Upper lobe of left lung (tissue), 4 donors: ENCODE data around the gene TTC4.

Experiments used
- CTCF ChIP-seq, 6 experiments: fragments of 450-650 bp in 4 of 6; fragments of 200-600 bp in 2 of 6; sonication (generic) in 2 of 6; IDR thresholded peaks; one replicate each; pipeline ENCODE4 v1.5.1; 2016 to 2019; ENCODE audit warnings: antibody characterized with exemption in 6 of 6
- EP300 ChIP-seq, 4 donors: sonication (generic); formaldehyde crosslinking; IDR thresholded peaks; one replicate each; pipeline ENCODE4 v1.5.1; 2017; ENCODE audit warnings: antibody characterized with exemption in 4 of 4, control low read depth in 2 of 4
- POLR2AphosphoS5 ChIP-seq, 2 donors: sonication (generic); formaldehyde crosslinking; IDR thresholded peaks; one replicate each; pipeline ENCODE4 v1.5.1; 2017; ENCODE audit warnings: antibody characterized with exemption in 2 of 2

DNA sequence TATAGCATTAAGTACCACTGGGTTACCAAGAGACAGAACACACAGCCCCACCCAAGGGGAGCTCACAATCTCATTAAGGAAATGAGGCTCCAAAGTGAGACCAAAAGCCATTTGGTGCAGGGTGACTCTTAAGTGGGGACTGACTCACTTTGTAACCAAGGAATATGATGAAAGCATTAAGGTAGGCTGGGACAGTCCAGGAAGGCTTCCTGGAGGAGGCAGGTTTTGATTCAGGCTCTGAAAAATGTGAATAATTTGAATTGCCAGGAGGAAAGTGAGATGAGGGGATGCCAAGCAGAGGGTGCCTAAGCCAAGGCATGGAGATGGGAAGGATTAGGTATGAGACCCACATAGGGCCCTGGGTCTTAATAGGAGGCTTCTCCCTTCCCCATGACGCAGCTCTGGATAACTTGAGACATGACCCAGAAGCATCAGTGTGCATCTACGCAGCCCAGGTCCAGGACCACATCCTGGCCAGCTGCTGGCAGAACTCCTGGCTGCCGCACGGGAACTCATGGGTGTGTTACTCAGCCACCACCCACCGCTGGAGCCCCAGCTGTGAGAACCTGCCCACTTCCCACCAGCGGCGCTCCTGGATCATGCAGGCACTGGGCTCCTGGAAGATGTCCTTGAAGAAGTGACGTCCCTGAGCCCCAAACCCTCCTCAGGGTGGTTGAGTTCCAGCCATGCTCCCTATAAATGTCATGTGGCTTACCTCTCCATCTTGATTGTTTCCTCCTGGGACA lies 5.9 kb upstream of the TTC4 start:
- TF ChIP-seq CTCF (IDR thresholded peaks at IDR 0.05) (no peak), POLR2AphosphoS5 (IDR thresholded peaks at IDR 0.05) (no peak), EP300 (IDR thresholded peaks at IDR 0.05) (no peak)
